ENCODE measurements around the gene LPAR2. TPM values are rescaled to one million over a fixed set of nuclear protein-coding genes. Genes with fewer than 3 reads are reported as not detected.
"Not testable (repeated sequence)": the region's sequence is repeated elsewhere in the genome, so short reads cannot be mapped to it uniquely, and the experiment has no call there.

LPAR2 gene
- total and polyA plus RNA-seq, 2 donors (not counting 1 experiment from before 2014, with no cell fraction given) = 0.81 to 1.5 TPM

GRCh38 chr19:19600793-19601330 is 27.2 kb downstream of the LPAR2 start:
- no peaks in the 10 kb centered on the region for H4K20me1 ChIP-seq (ENCODE audit: control insufficient read depth, extremely low read depth, insufficient read depth, low read length)
- no peak overlapping the region for H3K4me3 ChIP-seq (replicated peaks in 1 of 4; ENCODE audit: control extremely low read depth in 1 of 4, insufficient read depth in 1 of 4, low read depth in 3 of 4, low read length in 4 of 4)
- no peak overlapping the region for H3K27ac ChIP-seq (ENCODE audit: insufficient read depth, low read length)
- no peaks in the 10 kb centered on the region for H3K79me2 ChIP-seq (ENCODE audit: control insufficient read depth, insufficient read depth, low read length)
- no peaks in the 10 kb centered on the region for H3K9me3 ChIP-seq (ENCODE audit: control insufficient read depth, insufficient read depth, low read depth, low read length)
- H3K9ac ChIP-seq (ENCODE audit: insufficient read depth, low read length) = no peak overlapping the region
- no peaks in the 10 kb centered on the region for H3K36me3 ChIP-seq (ENCODE audit: control insufficient read depth, insufficient read depth, low read length)
- peaks cover 3% of the 10 kb centered on the region for H3K4me1 ChIP-seq (ENCODE audit: control insufficient read depth, extremely low read depth, insufficient read depth, low read length)
- no peak overlapping the region for H3K4me2 ChIP-seq (ENCODE audit: extremely low read depth, insufficient read depth, low read length)
- no peaks in the 10 kb centered on the region for H3K27me3 ChIP-seq (ENCODE audit: control insufficient read depth, insufficient read depth, low read length)
- TF ChIP-seq CTCF (conservative IDR thresholded peaks at IDR 0.05 in 1 of 2, IDR thresholded peaks at IDR 0.05 in 1 of 2; ENCODE audit: low read depth in 1 of 2, low read length in 2 of 2) (no peak), EZH2 (IDR thresholded peaks at IDR 0.05; ENCODE audit: low read length, missing control alignments) (no peak)
- DNase-seq (ENCODE audit: low read depth in 2 of 2) = no peak
- no peak overlapping the region for H2AFZ ChIP-seq (ENCODE audit: low read length)

GRCh38 chr19:19598728-19599451 is 29.1 kb downstream of the LPAR2 start:
- not testable (repeated sequence) for H3K4me2 ChIP-seq (ENCODE audit: extremely low read depth, insufficient read depth, low read length); H3K79me2 ChIP-seq (ENCODE audit: control insufficient read depth, insufficient read depth, low read length); H3K4me3 ChIP-seq (replicated peaks in 1 of 4; ENCODE audit: control extremely low read depth in 1 of 4, insufficient read depth in 1 of 4, low read depth in 3 of 4, low read length in 4 of 4); H3K36me3 ChIP-seq (ENCODE audit: control insufficient read depth, insufficient read depth, low read length); H2AFZ ChIP-seq (ENCODE audit: low read length); H4K20me1 ChIP-seq (ENCODE audit: control insufficient read depth, extremely low read depth, insufficient read depth, low read length); H3K4me1 ChIP-seq (ENCODE audit: control insufficient read depth, extremely low read depth, insufficient read depth, low read length); H3K9ac ChIP-seq (ENCODE audit: insufficient read depth, low read length); H3K27ac ChIP-seq (ENCODE audit: insufficient read depth, low read length); DNase-seq (ENCODE audit: low read depth in 2 of 2); H3K9me3 ChIP-seq (ENCODE audit: control insufficient read depth, insufficient read depth, low read depth, low read length); H3K27me3 ChIP-seq (ENCODE audit: control insufficient read depth, insufficient read depth, low read length)

GRCh38 chr19:19597809-19598306 is 30.2 kb downstream of the LPAR2 start:
- Histone ChIP-seq H3K4me3 (replicated peaks in 1 of 4; ENCODE audit: control extremely low read depth in 1 of 4, insufficient read depth in 1 of 4, low read depth in 3 of 4, low read length in 4 of 4) (no peak overlapping the region), H2AFZ (ENCODE audit: low read length) (no peak overlapping the region), H3K27ac (ENCODE audit: insufficient read depth, low read length) (no peak overlapping the region), H3K9ac (ENCODE audit: insufficient read depth, low read length) (no peak overlapping the region), H3K27me3 (ENCODE audit: control insufficient read depth, insufficient read depth, low read length) (no peaks in the 10 kb centered on the region), H4K20me1 (ENCODE audit: control insufficient read depth, extremely low read depth, insufficient read depth, low read length) (no peaks in the 10 kb centered on the region), H3K4me1 (ENCODE audit: control insufficient read depth, extremely low read depth, insufficient read depth, low read length) (peaks cover 9% of the 10 kb centered on the region), H3K79me2 (ENCODE audit: control insufficient read depth, insufficient read depth, low read length) (no peaks in the 10 kb centered on the region), H3K4me2 (ENCODE audit: extremely low read depth, insufficient read depth, low read length) (no peak overlapping the region), H3K9me3 (ENCODE audit: control insufficient read depth, insufficient read depth, low read depth, low read length) (no peaks in the 10 kb centered on the region), H3K36me3 (ENCODE audit: control insufficient read depth, insufficient read depth, low read length) (no peaks in the 10 kb centered on the region)
- TF ChIP-seq CTCF (conservative IDR thresholded peaks at IDR 0.05 in 1 of 2, IDR thresholded peaks at IDR 0.05 in 1 of 2; ENCODE audit: low read depth in 1 of 2, low read length in 2 of 2) (no peak), EZH2 (IDR thresholded peaks at IDR 0.05; ENCODE audit: low read length, missing control alignments) (no peak)
- DNase-seq (ENCODE audit: low read depth in 2 of 2) = no peak
